Measurements from ENCODE around the gene C19orf53.
"Not testable (repeated sequence)": the region's sequence is repeated elsewhere in the genome, so short reads cannot be mapped to it uniquely, and the experiment has no call there.

C19orf53 gene

GRCh38 chr19:13782537-13782936, 8.3 kb downstream of the C19orf53 start:
- DNase-seq (ENCODE audit: low read depth, low spot score), result no peak
- Histone ChIP-seq H3K27ac (no peak overlapping the region), H3K9me3 (ENCODE audit: low read depth, low read length) (no peaks in the 10 kb centered on the region), H3K4me3 (no peak overlapping the region), H3K9ac (ENCODE audit: insufficient read length) (no peak overlapping the region), H3K36me3 (ENCODE audit: insufficient read depth, low read length) (peaks cover 23% of the 10 kb centered on the region)
- no peak for TF ChIP-seq FOXP2 (optimal IDR thresholded peaks at IDR 0.05; ENCODE audit: control extremely low read depth, extremely low read length, insufficient read depth)
- no peak for TF ChIP-seq EZH2 (IDR thresholded peaks at IDR 0.05)
- no peak for TF ChIP-seq POLR2AphosphoS5 (IDR thresholded peaks at IDR 0.05; ENCODE audit: borderline replicate concordance, low read depth, low read length)

GRCh38 chr19:13783565-13784500, 9.6 kb downstream of the C19orf53 start:
- no peak for DNase-seq (ENCODE audit: low read depth, low spot score)

GRCh38 chr19:13784731-13785452, 10.6 kb downstream of the C19orf53 start:
- Histone ChIP-seq H3K9ac (ENCODE audit: insufficient read length) (no peak overlapping the region), H3K4me3 (peak overlapping the region; percentile 3; the same call in 1 of the 2 replicates), H3K27ac (peak overlapping the region; percentile 2; the same call in 1 of the 2 replicates), H3K36me3 (ENCODE audit: insufficient read depth, low read length) (peaks cover under 1% of the 10 kb centered on the region; the same call in 1 of the 2 replicates), H3K9me3 (ENCODE audit: low read depth, low read length) (no peaks in the 10 kb centered on the region)
- DNase-seq (ENCODE audit: low read depth, low spot score), result no peak
- TF ChIP-seq POLR2AphosphoS5 (IDR thresholded peaks at IDR 0.05; ENCODE audit: borderline replicate concordance, low read depth, low read length) (no peak), FOXP2 (optimal IDR thresholded peaks at IDR 0.05; ENCODE audit: control extremely low read depth, extremely low read length, insufficient read depth) (no peak), EZH2 (IDR thresholded peaks at IDR 0.05) (no peak)

More at GRCh38 chr19:13783565-13784500, 9.6 kb downstream of the C19orf53 start:
- no peak overlapping the region for H3K27ac ChIP-seq
- H3K9me3 ChIP-seq (ENCODE audit: low read depth, low read length), result no peaks in the 10 kb centered on the region
- H3K36me3 ChIP-seq (ENCODE audit: insufficient read depth, low read length), result peaks cover 11% of the 10 kb centered on the region
- no peak overlapping the region for H3K9ac ChIP-seq (ENCODE audit: insufficient read length)
- TF ChIP-seq EZH2 (IDR thresholded peaks at IDR 0.05) (no peak), POLR2AphosphoS5 (IDR thresholded peaks at IDR 0.05; ENCODE audit: borderline replicate concordance, low read depth, low read length) (no peak), FOXP2 (optimal IDR thresholded peaks at IDR 0.05; ENCODE audit: control extremely low read depth, extremely low read length, insufficient read depth) (no peak)
- H3K4me3 ChIP-seq, result no peak overlapping the region

GRCh38 chr19:13788991-13789390, 14.7 kb downstream of the C19orf53 start:
- TF ChIP-seq FOXP2 (optimal IDR thresholded peaks at IDR 0.05; ENCODE audit: control extremely low read depth, extremely low read length, insufficient read depth), result no peak
- no peak for TF ChIP-seq EZH2 (IDR thresholded peaks at IDR 0.05)
- TF ChIP-seq POLR2AphosphoS5 (IDR thresholded peaks at IDR 0.05; ENCODE audit: borderline replicate concordance, low read depth, low read length), result no peak
- Histone ChIP-seq H3K9ac (ENCODE audit: insufficient read length) (no peak overlapping the region), H3K27ac (0 out of 2 replicates have a peak overlapping the region, but pooled peaks have one; percentile 50), H3K36me3 (ENCODE audit: insufficient read depth, low read length) (no peaks in the 10 kb centered on the region), H3K4me3 (no peak overlapping the region), H3K9me3 (ENCODE audit: low read depth, low read length) (no peaks in the 10 kb centered on the region)
- no peak for DNase-seq (ENCODE audit: low read depth, low spot score)

GRCh38 chr19:13790354-13790753, 16.1 kb downstream of the C19orf53 start:
- Histone ChIP-seq H3K9me3 (ENCODE audit: low read depth, low read length) (no peaks in the 10 kb centered on the region), H3K27ac (no peak overlapping the region), H3K36me3 (ENCODE audit: insufficient read depth, low read length) (no peaks in the 10 kb centered on the region), H3K4me3 (no peak overlapping the region), H3K9ac (ENCODE audit: insufficient read length) (no peak overlapping the region)
- no peak for DNase-seq (ENCODE audit: low read depth, low spot score)
- no peak for TF ChIP-seq FOXP2 (optimal IDR thresholded peaks at IDR 0.05; ENCODE audit: control extremely low read depth, extremely low read length, insufficient read depth)
- TF ChIP-seq POLR2AphosphoS5 (IDR thresholded peaks at IDR 0.05; ENCODE audit: borderline replicate concordance, low read depth, low read length), result no peak

- H3K27ac ChIP-seq; H3K4me3 ChIP-seq; DNase-seq (ENCODE audit: low read depth, low spot score); H3K9me3 ChIP-seq (ENCODE audit: low read depth, low read length); H3K9ac ChIP-seq (ENCODE audit: insufficient read length); H3K36me3 ChIP-seq (ENCODE audit: insufficient read depth, low read length): not testable (repeated sequence)
Measured at GRCh38 chr19:13793317-13793716, 19.1 kb downstream of the C19orf53 start.

- no peaks in the 10 kb centered on the region for H3K36me3 ChIP-seq (ENCODE audit: insufficient read depth, low read length)
- TF ChIP-seq EZH2 (IDR thresholded peaks at IDR 0.05) (no peak), FOXP2 (optimal IDR thresholded peaks at IDR 0.05; ENCODE audit: control extremely low read depth, extremely low read length, insufficient read depth) (no peak), POLR2AphosphoS5 (IDR thresholded peaks at IDR 0.05; ENCODE audit: borderline replicate concordance, low read depth, low read length) (no peak)
- H3K4me3 ChIP-seq, result peak overlapping the region; percentile 90
- H3K9ac ChIP-seq (ENCODE audit: insufficient read length), result peak overlapping the region; percentile 76
- DNase-seq (ENCODE audit: low read depth, low spot score), result no peak
- H3K27ac ChIP-seq, result 0 out of 2 replicates have a peak overlapping the region, but pooled peaks have one; percentile 35
- no peaks in the 10 kb centered on the region for H3K9me3 ChIP-seq (ENCODE audit: low read depth, low read length)
Measured at GRCh38 chr19:13794398-13794756, 20.1 kb downstream of the C19orf53 start.

Data from SK-N-MC (cell line).